ENCODE results near the gene PARD3B. TPM values are rescaled to one million over a fixed set of nuclear protein-coding genes. Genes with fewer than 3 reads are reported as not detected.

Gene PARD3B
- total and polyA plus RNA-seq, 2 donors from 2014 or later, result 5.3 to 29.6 TPM

GRCh38 chr2:204535356-204535755 is 9.9 kb upstream of the PARD3B start:
- no peak overlapping the region for H3K4me3 ChIP-seq (ENCODE audit: low read length in 3 of 3)
- H3K9me3 ChIP-seq (ENCODE audit: control insufficient read depth in 2 of 3, insufficient read depth in 1 of 3, low read length in 3 of 3), result no peaks in the 10 kb centered on the region
- no peak for DNase-seq
- no peaks in the 10 kb centered on the region for H3K4me1 ChIP-seq (ENCODE audit: control insufficient read depth in 2 of 3, insufficient read depth in 2 of 3, low read depth in 1 of 3, low read length in 3 of 3)
- TF ChIP-seq, protein P1, sequence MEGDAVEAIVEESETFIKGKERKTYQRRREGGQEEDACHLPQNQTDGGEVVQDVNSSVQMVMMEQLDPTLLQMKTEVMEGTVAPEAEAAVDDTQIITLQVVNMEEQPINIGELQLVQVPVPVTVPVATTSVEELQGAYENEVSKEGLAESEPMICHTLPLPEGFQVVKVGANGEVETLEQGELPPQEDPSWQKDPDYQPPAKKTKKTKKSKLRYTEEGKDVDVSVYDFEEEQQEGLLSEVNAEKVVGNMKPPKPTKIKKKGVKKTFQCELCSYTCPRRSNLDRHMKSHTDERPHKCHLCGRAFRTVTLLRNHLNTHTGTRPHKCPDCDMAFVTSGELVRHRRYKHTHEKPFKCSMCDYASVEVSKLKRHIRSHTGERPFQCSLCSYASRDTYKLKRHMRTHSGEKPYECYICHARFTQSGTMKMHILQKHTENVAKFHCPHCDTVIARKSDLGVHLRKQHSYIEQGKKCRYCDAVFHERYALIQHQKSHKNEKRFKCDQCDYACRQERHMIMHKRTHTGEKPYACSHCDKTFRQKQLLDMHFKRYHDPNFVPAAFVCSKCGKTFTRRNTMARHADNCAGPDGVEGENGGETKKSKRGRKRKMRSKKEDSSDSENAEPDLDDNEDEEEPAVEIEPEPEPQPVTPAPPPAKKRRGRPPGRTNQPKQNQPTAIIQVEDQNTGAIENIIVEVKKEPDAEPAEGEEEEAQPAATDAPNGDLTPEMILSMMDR (IDR thresholded peaks at IDR 0.05; ENCODE audit: borderline replicate concordance, extremely low read depth, insufficient read depth), result no peak
- H3K27ac ChIP-seq (ENCODE audit: low read depth in 2 of 2, low read length in 2 of 2), result no peak overlapping the region
- no peaks in the 10 kb centered on the region for H3K27me3 ChIP-seq (ENCODE audit: control insufficient read depth, insufficient read depth, low read length)
- no peak for FAIRE-seq
- no peak overlapping the region for H3K9ac ChIP-seq (ENCODE audit: low read length in 3 of 3)
- intact Hi-C loops (cut with DNase I), result no loop called here
- no peaks in the 10 kb centered on the region for H3K36me3 ChIP-seq (ENCODE audit: control insufficient read depth in 2 of 3, insufficient read depth in 3 of 3, low read length in 3 of 3)

DNA sequence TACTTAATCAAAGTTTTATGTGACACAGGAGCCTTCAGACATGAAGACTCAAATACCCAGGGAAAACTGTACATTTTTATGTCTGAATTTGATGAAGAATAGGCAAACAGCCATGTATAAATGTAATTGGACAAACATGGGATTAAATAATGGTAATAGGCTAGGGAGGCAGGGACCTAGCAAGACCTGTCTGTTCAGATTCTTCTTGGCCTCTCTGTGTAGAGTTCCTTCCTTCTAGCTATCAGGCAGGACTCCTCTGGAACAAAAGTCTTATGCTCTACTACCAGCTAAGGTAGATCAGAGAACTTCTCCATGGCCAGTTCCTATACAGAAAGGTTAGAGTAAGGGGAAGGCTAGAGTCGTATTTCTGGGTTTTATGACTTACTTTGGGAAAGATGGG is 9.5 kb upstream of the PARD3B start:
- DNase-seq, result no peak
- H3K4me3 ChIP-seq (ENCODE audit: low read length in 3 of 3), result no peak overlapping the region
- H3K27ac ChIP-seq (ENCODE audit: low read depth in 2 of 2, low read length in 2 of 2), result no peak overlapping the region
- no peaks in the 10 kb centered on the region for H3K4me1 ChIP-seq (ENCODE audit: control insufficient read depth in 2 of 3, insufficient read depth in 2 of 3, low read depth in 1 of 3, low read length in 3 of 3)
- TF ChIP-seq, protein P1 (IDR thresholded peaks at IDR 0.05; ENCODE audit: borderline replicate concordance, extremely low read depth, insufficient read depth), result no peak
- intact Hi-C loops (cut with DNase I), result no loop called here
- FAIRE-seq, result no peak
- no peak overlapping the region for H3K9ac ChIP-seq (ENCODE audit: low read length in 3 of 3)
- no peaks in the 10 kb centered on the region for H3K36me3 ChIP-seq (ENCODE audit: control insufficient read depth in 2 of 3, insufficient read depth in 3 of 3, low read length in 3 of 3)
- H3K27me3 ChIP-seq (ENCODE audit: control insufficient read depth, insufficient read depth, low read length), result no peaks in the 10 kb centered on the region
- H3K9me3 ChIP-seq (ENCODE audit: control insufficient read depth in 2 of 3, insufficient read depth in 1 of 3, low read length in 3 of 3), result no peaks in the 10 kb centered on the region

- Histone ChIP-seq H3K4me3 (ENCODE audit: low read length in 3 of 3) (no peak overlapping the region), H3K27me3 (ENCODE audit: control insufficient read depth, insufficient read depth, low read length) (no peaks in the 10 kb centered on the region), H3K9ac (ENCODE audit: low read length in 3 of 3) (no peak overlapping the region), H3K36me3 (ENCODE audit: control insufficient read depth in 2 of 3, insufficient read depth in 3 of 3, low read length in 3 of 3) (no peaks in the 10 kb centered on the region), H3K4me1 (ENCODE audit: control insufficient read depth in 2 of 3, insufficient read depth in 2 of 3, low read depth in 1 of 3, low read length in 3 of 3) (no peaks in the 10 kb centered on the region), H3K9me3 (ENCODE audit: control insufficient read depth in 2 of 3, insufficient read depth in 1 of 3, low read length in 3 of 3) (no peaks in the 10 kb centered on the region), H3K27ac (ENCODE audit: low read depth in 2 of 2, low read length in 2 of 2) (no peak overlapping the region)
- DNase-seq (peak in 4 of 5 donors; percentile 29 to 58 (median 36)), FAIRE-seq (no peak)
- TF ChIP-seq, protein P1 (IDR thresholded peaks at IDR 0.05; ENCODE audit: borderline replicate concordance, extremely low read depth, insufficient read depth), result no peak
- intact Hi-C loops (cut with DNase I), result no loop called here
Observed at GRCh38 chr2:204538182-204539018, 6.9 kb upstream of the PARD3B start.
